GM18909 (cell line): ENCODE data around the gene LRRC55.

ENCODE experiments used
- ATAC-seq: cut with Tn5 transposase; IDR thresholded peaks from one replicate; pipeline ENCODE4 v1.9.1; 2021; ENCODE audit warnings: mild to moderate bottlenecking; ENCODE audit not compliant: unreplicated experiment, poor library complexity

Gene LRRC55

GRCh38 chr11:57199330-57199729, 17.6 kb downstream of the LRRC55 start:
- ATAC-seq: no peak

GRCh38 chr11:57200917-57201316, 19.2 kb downstream of the LRRC55 start:
- no peak for ATAC-seq

GRCh38 chr11:57202281-57202680, 20.5 kb downstream of the LRRC55 start:
- no peak for ATAC-seq

GRCh38 chr11:57203359-57203758, 21.6 kb downstream of the LRRC55 start:
- ATAC-seq: no peak

GRCh38 chr11:57203882-57204480, 22.2 kb downstream of the LRRC55 start:
- ATAC-seq: no peak

GRCh38 chr11:57205041-57205641, 23.4 kb downstream of the LRRC55 start:
- ATAC-seq: no peak

GRCh38 chr11:57207168-57207567, 25.4 kb downstream of the LRRC55 start:
- no peak for ATAC-seq

GRCh38 chr11:57210781-57211180, 29.0 kb downstream of the LRRC55 start:
- ATAC-seq: no peak

GRCh38 chr11:57213342-57214097, 31.8 kb downstream of the LRRC55 start:
- no peak for ATAC-seq

- ATAC-seq: no peak
Measured at GRCh38 chr11:57214098-57214417, 32.3 kb downstream of the LRRC55 start.

- no peak for ATAC-seq
Measured at GRCh38 chr11:57214494-57214893, 32.7 kb downstream of the LRRC55 start.

GRCh38 chr11:57216463-57216862, 34.7 kb downstream of the LRRC55 start:
- ATAC-seq: no peak

GRCh38 chr11:57217053-57217452, 35.3 kb downstream of the LRRC55 start:
- ATAC-seq: no peak

- ATAC-seq: no peak
Measured at GRCh38 chr11:57219021-57219627, 37.4 kb downstream of the LRRC55 start.

GRCh38 chr11:57222239-57222638, 40.5 kb downstream of the LRRC55 start:
- ATAC-seq: no peak

- ATAC-seq: no peak
Measured at GRCh38 chr11:57223601-57224000, 41.8 kb downstream of the LRRC55 start.

- no peak for ATAC-seq
Measured at GRCh38 chr11:57224128-57224527, 42.4 kb downstream of the LRRC55 start.

- ATAC-seq: no peak
Measured at GRCh38 chr11:57224537-57224936, 42.8 kb downstream of the LRRC55 start.

GRCh38 chr11:57228600-57228999, 46.8 kb downstream of the LRRC55 start:
- ATAC-seq: no peak

GRCh38 chr11:57230316-57230715, 48.6 kb downstream of the LRRC55 start:
- ATAC-seq: no peak

GRCh38 chr11:57230791-57231538, 49.2 kb downstream of the LRRC55 start:
- no peak for ATAC-seq
